NT2/D1 (cell line): ENCODE results near the gene DNAJC10.

Experiments used
- SUZ12 ChIP-seq: IDR thresholded peaks from 2 replicates; pipeline ENCODE4 v1.6.1; 2011; ENCODE audit not compliant: insufficient read length, insufficient read depth; ENCODE audit errors: extremely low read depth
- YY1 ChIP-seq: IDR thresholded peaks from 2 replicates; pipeline ENCODE4 v1.6.1; 2011; ENCODE audit not compliant: insufficient read length, insufficient read depth
- ZNF274 ChIP-seq: IDR thresholded peaks from 2 replicates; pipeline ENCODE4 v1.6.1; 2011; ENCODE audit warnings: mild to moderate bottlenecking, low read depth, low read length

GRCh38 chr2:182833084-182833854 is 117.2 kb downstream of the DNAJC10 start:
- no peak for TF ChIP-seq YY1
- no peak for TF ChIP-seq SUZ12
- no peak for TF ChIP-seq ZNF274
